DOHH2 (cell line): ENCODE measurements around the gene MUSK.

Experiments used
- CTCF ChIP-seq: fragments of 200-600 bp; sonication (generic); IDR thresholded peaks from one replicate; pipeline ENCODE4 v1.5.1; 2014; ENCODE audit warnings: antibody characterized with exemption, mild to moderate bottlenecking, low read depth, low read length; ENCODE audit not compliant: poor library complexity, severe bottlenecking
- EZH2phosphoT487 ChIP-seq: fragments of 200-600 bp; sonication (generic); IDR thresholded peaks from 2 replicates; pipeline ENCODE4 v1.6.1; 2017; ENCODE audit warnings: borderline replicate concordance, mild to moderate bottlenecking, antibody characterized with exemption, low read length, moderate library complexity, mixed read lengths

DNA sequence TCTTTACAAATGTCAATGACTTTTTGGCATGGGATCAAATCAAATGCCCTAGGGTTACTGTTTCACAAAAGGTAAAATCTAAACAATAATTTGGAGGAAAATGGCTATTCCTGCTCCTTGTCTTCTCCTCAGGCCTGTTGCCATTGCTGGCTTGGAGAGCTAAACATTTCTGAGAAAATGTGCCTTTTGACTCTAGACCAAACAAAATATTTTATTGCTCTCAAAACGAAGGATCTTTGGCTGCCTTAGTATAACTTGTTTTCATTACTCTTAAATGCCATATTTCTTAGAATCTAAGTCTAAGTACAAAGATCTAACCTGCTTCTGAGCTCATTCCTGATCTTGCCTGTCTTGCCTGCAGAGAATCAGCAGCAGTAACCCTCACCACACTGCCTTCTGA is 116.6 kb downstream of the MUSK start:
- TF ChIP-seq CTCF (no peak), EZH2phosphoT487 (no peak)
